Measurements from ENCODE around the gene NIT2.
"Not testable (repeated sequence)": the region's sequence is repeated elsewhere in the genome, so short reads cannot be mapped to it uniquely, and the experiment has no call there.

The NIT2 gene

DNA sequence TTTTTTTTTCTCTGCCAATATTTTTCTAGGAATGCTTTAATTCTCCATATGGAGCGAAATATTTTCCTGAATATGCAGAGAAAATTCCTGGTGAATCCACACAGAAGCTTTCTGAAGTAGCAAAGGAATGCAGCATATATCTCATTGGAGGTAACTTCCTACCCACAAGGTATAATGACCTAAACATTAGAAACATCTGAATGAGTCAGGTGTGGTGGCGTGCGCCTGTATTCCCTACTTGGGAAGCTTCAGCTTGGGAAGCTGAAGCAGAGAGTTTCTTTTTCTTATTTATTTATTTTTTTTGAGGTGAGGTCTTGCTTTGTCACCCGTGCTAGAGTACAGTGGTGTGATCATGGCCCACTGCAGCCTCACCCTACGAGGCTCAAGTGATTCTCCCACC, 5.2 kb downstream of the NIT2 start:
- no peak for DNase-seq

DNA sequence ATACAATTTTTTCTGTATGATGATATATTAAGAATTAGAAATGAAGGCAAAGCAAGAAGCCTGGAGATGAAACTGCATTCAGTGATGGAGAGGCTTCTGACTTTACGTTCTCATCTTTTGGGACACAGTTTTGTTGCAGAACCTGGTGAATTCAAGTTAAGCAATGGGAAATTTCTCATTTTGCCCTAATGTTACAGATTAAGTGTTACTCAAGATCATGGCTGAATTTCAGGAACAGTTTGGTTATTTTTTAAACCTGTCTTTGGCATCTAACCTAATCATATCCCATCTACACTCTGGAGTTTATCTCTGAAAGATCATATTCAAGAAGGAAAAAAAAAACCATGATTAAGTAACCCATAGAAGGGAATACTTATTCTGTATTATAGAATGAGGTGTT, 6.0 kb downstream of the NIT2 start:
- DNase-seq, result no peak

DNA sequence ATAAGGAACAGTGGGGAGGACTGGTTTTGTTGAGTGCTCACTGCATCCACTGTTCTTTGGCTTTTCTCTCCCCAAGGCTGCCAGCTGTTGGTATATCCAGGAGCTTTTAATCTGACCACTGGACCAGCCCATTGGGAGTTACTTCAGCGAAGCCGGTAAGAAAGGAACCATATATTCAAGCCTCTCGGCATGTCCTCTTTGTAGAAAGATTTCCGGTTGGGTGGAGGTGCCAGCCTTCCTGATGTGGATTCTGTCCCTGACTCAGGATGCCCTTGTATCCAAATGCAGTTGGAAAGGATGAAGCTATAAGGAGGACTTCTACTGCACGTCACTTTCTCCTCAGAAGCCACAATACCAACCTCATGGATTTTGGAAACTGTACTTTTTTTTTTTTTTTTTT, 14.2 kb downstream of the NIT2 start:
- no peak for DNase-seq

DNA sequence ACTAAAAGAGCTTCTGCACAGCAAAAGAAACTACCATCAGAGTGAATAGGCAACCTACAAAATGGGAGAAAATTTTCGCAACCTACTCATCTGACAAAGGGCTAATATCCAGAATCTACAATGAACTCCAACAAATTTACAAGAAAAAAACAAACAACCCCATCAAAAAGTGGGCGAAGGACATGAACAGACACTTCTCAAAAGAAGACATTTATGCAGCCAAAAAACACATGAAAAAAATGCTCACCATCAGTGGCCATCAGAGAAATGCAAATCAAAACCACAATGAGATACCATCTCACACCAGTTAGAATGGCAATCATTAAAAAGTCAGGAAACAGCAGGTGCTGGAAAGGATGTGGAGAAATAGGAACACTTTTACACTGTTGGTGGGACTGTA, 17.2 kb downstream of the NIT2 start:
- not testable (repeated sequence) for DNase-seq

DNA sequence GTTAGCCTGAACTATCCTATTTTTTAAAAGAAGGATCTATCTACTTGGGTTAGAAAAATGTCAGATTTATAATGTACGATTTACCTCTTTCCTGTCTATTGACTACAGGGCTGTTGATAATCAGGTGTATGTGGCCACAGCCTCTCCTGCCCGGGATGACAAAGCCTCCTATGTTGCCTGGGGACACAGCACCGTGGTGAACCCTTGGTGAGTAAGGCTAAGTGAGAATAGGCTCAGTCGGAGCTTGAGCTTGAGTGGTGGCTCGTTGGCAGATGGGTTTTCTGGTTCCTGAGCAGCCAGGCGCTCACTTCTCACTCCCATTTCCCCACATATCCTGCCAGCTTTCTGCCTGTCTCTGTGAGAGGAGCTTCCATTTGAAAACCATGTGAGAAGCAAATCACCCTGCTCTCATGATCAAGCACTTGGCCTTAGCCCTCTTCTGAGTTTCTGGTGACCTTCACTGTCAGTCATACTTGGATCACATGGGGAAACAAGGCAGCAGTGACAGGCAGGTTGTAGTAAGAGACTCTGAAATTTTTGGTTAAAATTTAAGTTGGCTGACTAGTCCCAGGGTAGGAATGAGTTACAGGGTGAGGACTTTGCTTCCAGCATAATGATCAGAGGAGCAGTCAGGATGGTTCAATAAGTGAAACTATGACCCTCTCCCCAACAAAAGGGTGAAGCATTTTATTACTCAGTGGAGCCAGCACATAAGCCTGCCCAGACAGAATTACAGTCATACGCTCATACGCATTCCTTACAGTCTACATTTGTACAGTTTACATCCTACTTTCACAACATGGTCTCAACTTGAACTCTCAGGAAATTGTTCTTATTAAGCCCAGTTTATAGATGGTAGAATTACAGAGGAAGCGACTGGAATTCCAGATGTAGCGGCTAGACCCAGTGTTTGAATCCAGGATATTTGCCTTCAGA, 18.0 kb downstream of the NIT2 start:
- no peak for DNase-seq

DNA sequence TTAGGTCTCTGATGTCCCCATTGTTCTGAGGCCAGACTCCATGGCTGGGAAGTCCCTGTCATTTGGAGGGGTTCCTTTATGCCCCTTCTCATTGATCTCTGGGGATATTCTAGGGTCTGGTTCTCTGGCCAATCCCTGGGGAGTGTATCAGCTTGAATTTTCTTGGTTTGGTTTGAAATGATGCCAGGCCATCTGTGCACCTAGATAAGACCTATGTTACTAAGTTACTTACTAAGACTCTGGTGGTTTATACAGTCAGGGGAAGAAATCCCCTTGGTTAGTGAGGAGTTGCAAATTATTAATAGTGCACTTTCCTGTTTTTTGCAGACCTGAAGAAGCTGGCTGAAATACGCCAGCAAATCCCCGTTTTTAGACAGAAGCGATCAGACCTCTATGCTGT, 20.3 kb downstream of the NIT2 start:
- DNase-seq, result no peak

DNA sequence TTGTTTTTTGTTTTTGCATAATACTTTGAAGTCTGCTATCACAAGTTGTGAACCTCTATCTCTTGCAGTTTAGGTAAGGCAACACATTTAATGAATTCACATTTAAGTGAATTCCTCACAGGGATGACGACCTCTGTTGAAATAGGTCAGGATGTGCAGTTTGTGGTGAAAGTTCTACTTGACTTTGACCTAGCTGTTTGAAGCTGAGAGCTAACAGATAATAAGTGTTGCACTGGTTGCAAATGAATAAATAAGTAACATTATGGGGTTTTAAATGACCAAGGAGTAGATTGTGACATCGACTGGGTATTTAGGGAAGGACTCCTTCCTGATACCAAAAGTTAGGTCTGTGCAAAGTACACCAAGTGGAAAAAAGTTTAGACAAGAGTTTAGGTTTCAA, 23.9 kb downstream of the NIT2 start:
- DNase-seq, result no peak

DNA sequence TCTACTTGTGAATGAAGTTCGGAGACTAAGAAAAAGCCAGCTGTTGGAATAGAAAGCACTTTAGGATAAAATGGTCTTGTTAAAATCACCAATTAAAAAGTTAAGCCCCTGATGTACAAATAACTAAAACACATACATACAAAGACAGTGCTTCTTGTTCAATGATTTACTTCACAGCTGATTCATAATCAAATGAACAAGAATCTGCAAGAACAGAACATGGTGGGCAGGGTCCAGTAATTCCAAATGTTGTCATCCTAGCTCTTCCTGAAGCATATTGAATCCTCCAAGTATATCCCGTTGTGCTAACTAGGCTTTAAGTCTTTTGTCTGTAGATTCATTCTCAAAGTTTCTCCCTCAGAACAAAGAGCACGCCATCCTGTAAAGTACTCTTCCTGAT, 24.5 kb downstream of the NIT2 start:
- DNase-seq, result no peak

DNA sequence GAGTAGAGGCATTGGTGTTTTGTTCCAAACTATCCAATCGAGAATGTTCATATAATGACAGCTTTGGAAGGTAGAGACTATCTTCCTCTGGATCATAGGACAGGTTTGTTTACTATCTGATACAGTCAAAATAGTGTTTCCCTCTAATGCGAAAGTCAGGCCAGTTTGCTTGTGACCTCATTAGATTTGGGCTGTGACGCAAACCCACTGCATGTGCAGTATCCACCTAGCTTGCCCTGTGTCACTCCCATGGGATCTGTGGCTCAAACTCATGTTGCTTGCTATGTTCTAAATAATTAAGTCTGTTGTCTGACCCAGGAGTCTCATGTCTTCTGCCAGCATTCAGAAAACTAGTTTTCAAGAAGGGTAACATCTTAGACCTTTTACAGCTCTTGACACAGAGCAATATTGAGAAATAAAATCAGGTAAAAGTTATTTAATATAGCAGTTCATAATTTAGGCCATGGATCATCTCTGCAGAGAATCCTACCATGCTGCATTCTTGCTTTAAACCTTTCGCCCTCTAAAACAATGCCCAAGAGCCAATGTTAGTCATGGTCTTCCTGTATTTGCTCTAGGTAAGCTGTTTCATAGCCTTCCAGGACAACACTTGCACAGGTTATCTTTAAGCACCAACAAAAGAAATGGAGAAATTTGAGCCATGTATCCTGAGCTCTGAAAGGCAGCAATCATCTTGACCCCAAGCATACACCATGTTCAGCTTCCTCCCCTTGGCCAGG, 26.4 kb downstream of the NIT2 start:
- no peak for DNase-seq

DNA sequence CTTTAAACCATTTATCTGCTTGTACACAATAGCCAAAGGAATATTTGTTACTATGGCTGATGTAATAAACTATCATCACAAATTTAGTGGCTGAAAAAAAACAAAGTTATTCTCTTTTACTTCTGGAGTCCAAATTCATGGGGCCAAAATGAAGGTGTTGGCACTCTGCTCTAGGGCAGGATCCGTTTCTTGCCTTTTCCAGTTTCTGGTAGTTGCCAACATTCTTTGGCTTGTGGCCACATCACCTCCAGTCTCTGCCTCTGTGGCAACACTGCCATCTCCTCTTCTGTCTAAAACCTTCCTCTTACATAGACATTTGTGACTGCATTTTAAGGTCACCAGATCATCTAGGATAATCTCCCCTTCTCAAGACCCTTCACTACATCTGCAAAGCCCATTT, 27.3 kb downstream of the NIT2 start:
- no peak for DNase-seq

DNA sequence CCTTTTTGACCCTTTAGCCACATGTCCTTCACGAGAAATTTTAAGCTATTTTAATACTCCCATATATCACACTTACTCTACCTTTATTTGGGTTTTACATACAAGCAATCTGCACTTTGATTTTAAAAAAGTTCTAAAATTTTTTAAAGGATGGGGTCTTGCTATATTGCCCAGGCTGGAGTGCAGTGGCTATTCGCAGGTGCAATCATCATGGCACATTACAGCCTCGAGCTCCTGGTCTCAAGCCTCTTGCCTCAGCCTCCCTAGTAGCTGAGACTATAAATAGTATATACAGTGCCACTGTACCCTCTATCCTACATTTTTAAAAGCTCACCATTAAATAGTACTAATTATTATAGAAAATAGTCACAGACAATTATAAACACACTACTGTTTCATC, 29.9 kb downstream of the NIT2 start:
- DNase-seq, result no peak

DNA sequence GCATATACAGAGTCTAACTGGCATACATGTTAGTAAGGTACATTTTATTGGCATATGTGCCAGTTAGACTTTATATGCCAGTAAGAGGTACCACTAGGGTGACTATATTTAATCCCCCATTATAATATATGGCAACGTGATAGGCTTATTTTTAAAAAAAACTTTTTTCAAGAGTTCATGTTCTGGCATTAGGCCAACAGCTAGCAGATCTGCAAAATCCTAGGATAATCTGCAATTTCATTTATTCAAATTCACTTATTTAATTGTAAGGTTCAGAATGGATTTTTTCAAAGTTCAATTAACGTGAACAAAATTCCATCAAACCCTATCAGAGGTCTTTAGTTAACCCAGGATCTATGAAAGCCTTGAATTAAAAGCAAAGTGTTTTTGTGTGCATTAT, 31.9 kb downstream of the NIT2 start:
- DNase-seq, result no peak

DNA sequence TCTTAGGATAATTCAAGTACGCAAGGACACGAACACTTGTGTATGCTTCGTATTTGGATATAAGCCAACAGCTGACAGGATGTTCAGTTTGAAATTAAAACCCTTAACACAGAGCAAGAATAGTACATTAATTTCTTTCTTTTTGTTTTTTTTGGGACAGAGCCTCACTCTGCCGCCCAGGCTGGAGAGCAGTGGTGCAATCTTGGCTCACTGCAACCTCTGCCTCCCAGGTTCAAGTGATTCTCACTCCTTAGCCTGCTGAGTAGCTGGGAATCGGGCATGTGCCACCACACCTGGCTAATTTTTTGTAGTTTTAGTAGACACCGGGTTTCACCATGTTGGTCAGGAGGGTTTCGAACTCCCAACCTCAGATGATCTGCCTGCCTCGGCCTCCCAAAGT, 33.9 kb downstream of the NIT2 start:
- no peak for DNase-seq

DNA sequence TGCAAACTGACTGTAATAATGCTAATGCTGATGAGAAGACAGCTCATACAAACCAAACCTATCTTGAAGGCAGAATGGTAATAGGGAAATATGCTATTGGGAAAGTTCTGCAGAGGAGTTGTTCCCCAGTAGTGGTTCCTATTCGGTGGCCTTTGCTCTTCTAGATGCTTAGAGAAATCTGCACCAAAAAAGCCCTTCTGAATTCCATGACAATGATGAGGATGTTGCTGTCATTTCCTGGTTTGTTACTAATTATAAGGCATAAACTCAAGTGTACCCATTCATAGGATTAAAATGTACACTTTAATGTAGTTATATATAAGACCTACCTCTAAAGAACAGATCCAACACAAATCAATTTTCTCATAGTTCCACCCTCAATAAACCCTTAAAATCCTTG, 36.2 kb downstream of the NIT2 start:
- no peak for DNase-seq

DNA sequence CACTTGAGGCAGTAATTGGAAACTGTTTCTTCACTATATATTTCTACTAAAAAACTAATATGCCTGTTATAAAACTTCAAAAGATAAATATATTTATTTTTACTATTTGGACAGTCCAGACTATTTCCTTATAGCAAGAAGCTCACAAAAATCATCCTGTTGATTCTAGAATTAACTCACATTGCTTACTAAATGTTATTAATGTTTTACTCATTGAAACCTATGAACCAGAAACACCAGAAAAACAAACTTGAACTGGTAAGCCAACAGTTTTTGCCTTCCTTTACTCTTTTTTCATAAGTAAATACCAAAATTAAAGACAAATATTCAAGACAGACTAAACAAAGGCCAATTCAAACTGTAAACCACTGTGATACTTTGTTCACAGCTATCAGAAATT, 40.0 kb downstream of the NIT2 start:
- no peak for DNase-seq

DNA sequence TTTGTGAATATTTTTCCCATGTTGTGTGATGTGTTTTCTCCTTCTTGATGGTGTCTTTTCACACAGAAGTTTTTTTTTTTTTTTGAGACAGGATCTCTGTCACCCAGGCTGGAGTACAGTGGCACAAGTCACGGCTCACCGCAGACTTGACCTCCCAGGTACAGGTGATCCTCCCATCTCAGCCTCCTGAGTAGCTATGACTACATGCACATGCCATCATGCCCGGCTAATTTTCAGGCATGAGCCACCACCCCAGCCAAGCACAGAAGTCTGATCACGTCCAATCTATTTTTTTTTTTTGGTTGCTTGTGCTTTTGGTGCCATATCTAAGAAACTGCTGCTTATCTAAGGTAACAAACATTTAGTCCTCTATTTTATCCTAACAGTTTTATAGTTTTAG, 41.7 kb downstream of the NIT2 start:
- no peak for DNase-seq

DNA sequence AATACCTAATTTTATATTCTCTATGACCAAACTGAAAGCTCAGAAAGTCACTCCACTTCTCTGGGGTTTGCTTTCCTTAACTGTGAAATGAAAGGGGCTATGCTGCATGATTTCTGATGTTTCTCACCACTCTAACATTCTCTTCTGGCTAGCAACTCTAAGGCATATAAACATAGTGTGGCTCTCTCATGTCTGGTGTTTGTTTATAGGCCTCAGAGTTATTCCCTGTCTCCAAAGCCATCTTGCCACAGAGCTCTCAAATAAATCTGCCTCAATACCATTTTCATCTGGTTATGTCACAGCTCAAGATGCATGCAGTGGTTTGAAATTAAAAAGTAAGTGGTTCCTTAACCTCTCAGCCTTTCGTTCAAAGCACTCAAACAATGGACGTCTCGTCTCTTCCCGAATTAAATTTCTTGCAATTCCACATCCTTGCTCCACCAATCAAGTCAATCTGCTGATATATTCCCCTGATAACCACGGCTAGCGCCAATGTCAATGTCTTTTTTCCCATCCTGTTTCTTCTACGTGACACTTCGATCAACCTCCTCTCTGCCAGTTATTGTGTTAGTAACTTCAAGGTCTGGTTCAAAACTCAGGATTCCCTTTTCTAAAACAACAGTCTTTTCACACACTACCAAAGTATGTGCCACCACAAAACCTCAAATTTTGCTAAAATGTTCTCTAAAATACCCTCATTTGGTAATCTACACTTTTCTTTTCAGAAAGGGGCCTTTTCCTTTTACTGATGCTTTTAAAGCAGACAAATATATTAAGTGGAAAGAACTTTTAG, 50.4 kb downstream of the NIT2 start:
- no peak for DNase-seq

DNA sequence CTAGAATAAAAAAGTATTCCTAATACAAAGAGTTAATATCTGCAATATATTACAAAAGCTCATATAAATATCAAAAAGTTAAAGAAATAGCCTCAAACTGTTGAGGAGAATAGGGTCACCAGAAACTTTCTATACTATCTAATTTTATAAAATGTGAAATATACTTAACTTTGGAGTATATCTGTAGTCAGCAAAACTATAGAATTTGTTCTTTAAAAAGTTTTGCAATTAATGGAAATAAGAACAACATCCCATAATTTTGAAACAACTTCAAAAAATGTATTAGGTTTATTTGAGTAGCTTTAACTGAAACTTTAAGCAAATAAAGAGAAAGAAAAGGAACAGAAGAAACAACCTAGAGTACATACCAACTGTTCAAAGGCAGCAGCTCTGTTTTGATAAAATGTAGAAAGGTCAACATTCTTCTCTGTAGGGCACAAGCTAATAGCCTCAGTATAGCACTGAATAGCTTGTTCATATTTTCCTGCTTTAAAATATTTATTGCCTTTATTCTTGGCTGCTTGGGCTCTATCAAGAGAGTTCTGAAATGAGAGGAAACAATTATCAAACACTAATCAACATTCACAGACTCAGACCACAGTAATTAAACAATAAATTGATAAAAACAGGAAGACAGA, 52.0 kb downstream of the NIT2 start:
- no peak for DNase-seq

DNA sequence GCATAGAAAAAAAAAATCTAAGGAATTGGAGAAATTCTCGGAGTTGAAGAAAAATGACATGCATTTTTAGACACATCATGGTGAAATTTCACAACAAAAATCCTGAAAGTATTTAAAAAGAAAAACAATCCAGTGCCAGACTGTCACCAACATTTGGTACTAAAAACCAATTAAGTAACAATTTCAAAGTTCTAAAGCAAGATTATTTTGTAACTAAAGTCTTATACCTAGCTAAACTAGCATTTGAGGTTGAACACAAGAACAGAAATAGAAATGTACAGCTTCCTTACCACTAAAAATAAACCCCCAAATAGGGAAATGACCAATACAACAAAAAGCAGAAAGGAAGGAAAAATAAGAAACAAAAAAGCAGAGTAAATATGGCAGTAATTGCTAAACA, 54.5 kb downstream of the NIT2 start:
- no peak for DNase-seq

DNA sequence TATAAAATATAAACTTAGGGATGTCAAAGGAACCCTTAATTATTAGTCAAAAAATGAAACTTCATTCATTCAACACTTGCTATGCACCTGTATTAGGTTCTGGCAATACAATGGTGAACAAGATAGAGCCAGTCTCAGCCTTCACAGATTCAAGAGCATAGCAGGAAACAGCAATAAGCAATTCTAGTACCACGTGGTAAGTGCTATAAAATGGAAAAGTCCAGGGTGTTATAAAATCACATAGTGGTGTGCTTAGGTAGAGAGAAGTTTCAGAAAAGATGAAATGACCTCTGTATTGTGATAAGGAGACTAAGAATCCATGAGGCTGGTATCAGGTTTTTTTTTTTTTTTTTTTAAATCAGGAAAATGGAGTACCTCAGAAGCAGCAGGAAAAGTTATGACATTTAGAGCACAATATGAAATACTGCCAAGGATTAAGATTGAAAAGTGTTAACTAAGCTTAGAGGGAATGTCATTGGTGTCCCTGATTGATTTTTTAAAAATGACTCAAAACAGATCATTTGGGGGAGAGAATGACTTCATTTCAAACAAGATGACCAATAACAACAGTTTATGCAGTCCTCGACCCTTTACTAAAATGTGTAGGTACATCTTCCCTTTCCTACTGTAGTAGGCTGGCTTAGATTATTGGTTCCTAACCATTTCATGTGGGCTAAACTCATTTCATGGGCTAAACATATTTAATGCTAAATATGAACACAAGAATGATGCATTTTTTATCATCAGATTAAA, 61.3 kb downstream of the NIT2 start:
- DNase-seq, result no peak

DNA sequence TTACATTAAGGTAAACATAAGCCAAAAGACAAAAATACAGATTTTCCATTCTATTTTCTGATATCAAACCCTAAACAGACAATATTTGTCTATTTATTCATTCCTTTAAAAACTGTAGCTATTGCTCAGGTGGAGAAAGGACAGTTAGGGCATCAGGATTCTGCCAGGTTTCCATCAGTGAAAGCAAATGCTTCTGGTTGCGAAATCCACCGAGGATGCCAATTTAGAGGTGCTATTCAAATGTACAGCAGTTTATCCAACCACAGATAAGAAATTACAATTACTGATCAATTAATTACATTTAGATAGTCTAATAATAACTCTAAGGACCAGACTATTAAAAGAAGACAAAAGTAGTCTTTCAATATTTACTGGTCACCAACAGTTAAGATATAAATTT, 62.4 kb downstream of the NIT2 start:
- DNase-seq, result no peak

DNA sequence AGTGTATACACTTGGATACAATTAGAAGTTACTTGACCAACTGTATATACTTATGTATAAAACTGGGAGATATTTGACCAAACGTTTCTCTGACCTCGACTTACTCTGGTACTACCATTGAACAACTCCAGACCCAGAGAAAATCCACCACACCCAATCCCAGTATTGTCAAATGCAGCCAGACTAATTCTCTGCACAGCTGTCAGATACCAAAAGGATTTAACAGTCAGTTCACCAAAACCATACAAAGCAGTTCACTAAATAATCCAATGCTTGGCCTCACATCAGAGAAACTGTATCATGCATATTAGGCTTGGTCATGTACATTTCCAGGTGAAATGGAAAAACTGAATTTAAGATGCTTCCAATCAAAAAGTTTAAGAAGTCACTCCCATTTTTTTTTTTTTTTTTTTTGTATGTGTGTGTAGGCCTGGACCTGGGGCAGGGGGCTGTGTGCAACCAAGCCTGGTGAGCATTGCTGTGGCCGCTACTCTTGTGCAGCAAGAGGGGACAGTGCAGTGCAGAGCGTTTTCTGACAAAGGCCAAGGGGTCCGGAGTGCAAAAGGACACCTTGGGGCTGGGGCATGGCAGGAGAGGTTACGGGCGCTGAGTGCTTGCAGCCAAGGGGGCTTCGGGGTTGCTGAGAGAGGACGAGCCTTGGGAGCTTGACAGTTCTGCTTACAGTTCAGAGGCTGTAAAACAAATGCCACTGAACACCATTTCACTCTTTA, 64.9 kb downstream of the NIT2 start:
- DNase-seq, result no peak

Data from activated CD4-positive, alpha-beta T cell treated with anti-CD3 and anti-CD28 coated beads, Interleukin-2, amount 50 U/mL, for 48 hours (primary cell).